Measurements from ENCODE around the gene MFSD12. TPM values are rescaled to one million over a fixed set of nuclear protein-coding genes. Genes with fewer than 3 reads are reported as not detected.

The MFSD12 gene
- total RNA-seq, 4 donors from 2014 or later, result 22.3 to 77.3 (median 48.7) TPM

GRCh38 chr19:3575949-3576673, 18.7 kb upstream of the MFSD12 start:
- Histone ChIP-seq H3K9me3 (no peaks in the 10 kb centered on the region), H3K27me3 (no peaks in the 10 kb centered on the region), H3K27ac (no peak overlapping the region), H3K36me3 (no peaks in the 10 kb centered on the region), H3K4me3 (peak overlapping the region in 2 of 4 donors; percentile 18 to 43), H3K4me1 (peaks cover 16 to 24% of the 10 kb centered on the region in 2 donors)
- in situ Hi-C loops (cut with MboI; ENCODE audit: low sequenced_read_pairs in 4 of 4) (no loop called here), intact Hi-C loops (cut with DNase I; ENCODE audit: low total_unique reads) (no loop called here)
- DNase-seq (no peak), ATAC-seq (no peak)
- TF ChIP-seq, protein P1, sequence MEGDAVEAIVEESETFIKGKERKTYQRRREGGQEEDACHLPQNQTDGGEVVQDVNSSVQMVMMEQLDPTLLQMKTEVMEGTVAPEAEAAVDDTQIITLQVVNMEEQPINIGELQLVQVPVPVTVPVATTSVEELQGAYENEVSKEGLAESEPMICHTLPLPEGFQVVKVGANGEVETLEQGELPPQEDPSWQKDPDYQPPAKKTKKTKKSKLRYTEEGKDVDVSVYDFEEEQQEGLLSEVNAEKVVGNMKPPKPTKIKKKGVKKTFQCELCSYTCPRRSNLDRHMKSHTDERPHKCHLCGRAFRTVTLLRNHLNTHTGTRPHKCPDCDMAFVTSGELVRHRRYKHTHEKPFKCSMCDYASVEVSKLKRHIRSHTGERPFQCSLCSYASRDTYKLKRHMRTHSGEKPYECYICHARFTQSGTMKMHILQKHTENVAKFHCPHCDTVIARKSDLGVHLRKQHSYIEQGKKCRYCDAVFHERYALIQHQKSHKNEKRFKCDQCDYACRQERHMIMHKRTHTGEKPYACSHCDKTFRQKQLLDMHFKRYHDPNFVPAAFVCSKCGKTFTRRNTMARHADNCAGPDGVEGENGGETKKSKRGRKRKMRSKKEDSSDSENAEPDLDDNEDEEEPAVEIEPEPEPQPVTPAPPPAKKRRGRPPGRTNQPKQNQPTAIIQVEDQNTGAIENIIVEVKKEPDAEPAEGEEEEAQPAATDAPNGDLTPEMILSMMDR (IDR thresholded peaks at IDR 0.05 in 4 of 5, conservative IDR thresholded peaks at IDR 0.05 in 1 of 5), result no peak
- TF ChIP-seq POLR2A (IDR thresholded peaks at IDR 0.05), result no peak

DNA sequence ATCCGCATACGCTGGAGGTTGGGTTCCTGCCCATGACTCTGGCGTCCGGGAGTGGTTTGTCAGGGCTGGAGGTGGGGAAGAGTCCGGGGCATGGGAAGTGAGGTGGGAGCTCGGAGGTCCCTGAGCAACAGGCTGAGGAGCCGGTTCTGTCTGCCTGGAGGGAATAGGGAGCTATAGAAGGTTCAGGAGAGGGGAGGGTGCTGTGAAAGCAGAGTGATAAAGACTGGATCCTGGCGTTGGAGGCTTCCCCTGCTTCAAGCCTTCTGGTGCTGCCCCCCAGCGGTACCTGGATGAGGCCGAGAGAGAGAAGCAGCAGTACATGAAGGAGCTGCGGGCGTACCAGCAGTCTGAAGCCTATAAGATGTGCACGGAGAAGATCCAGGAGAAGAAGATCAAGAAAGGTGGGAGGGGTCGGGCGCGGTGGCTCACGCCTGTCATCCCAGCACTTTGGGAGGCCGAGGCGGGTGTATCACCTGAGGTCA, 17.9 kb upstream of the MFSD12 start:
- ATAC-seq (no peak), DNase-seq (no peak)
- TF ChIP-seq, protein P1 (IDR thresholded peaks at IDR 0.05 in 4 of 5, conservative IDR thresholded peaks at IDR 0.05 in 1 of 5), result no peak
- TF ChIP-seq POLR2A (IDR thresholded peaks at IDR 0.05), result no peak
- Histone ChIP-seq H3K27me3 (no peaks in the 10 kb centered on the region), H3K4me3 (no peak overlapping the region), H3K4me1 (peaks cover 16 to 24% of the 10 kb centered on the region in 2 donors), H3K27ac (no peak overlapping the region), H3K9me3 (no peaks in the 10 kb centered on the region), H3K36me3 (no peaks in the 10 kb centered on the region)
- in situ Hi-C loops (cut with MboI; ENCODE audit: low sequenced_read_pairs in 4 of 4) (no loop called here), intact Hi-C loops (cut with DNase I; ENCODE audit: low total_unique reads) (no loop called here)

GRCh38 chr19:3573858-3574637, 16.7 kb upstream of the MFSD12 start:
- Histone ChIP-seq H3K36me3 (no peaks in the 10 kb centered on the region), H3K27me3 (no peaks in the 10 kb centered on the region), H3K4me1 (peaks cover 16 to 24% of the 10 kb centered on the region in 2 donors), H3K9me3 (no peaks in the 10 kb centered on the region), H3K27ac (peak overlapping the region in 1 of 4 donors; percentile 90), H3K4me3 (peak overlapping the region; percentile 84 to 97 (median 88))
- TF ChIP-seq, protein P1 (IDR thresholded peaks at IDR 0.05 in 4 of 5, conservative IDR thresholded peaks at IDR 0.05 in 1 of 5), result no peak
- no peak for TF ChIP-seq POLR2A (IDR thresholded peaks at IDR 0.05)
- intact Hi-C loops (cut with DNase I; ENCODE audit: low total_unique reads) (loop anchor here (2.0 kb wide), 2 partner anchors 53 to 67 kb away; partner anchors contain the start of genes CACTIN and FZR1), in situ Hi-C loops (cut with MboI; ENCODE audit: low sequenced_read_pairs in 4 of 4) (no loop called here)
- peak; percentile 31 to 56 for ATAC-seq
- peak; percentile 76 to 93 for DNase-seq

GRCh38 chr19:3573162-3573857, 15.9 kb upstream of the MFSD12 start:
- ATAC-seq (peak; percentile 18 to 21), DNase-seq (no peak)
- TF ChIP-seq, protein P1 (IDR thresholded peaks at IDR 0.05 in 4 of 5, conservative IDR thresholded peaks at IDR 0.05 in 1 of 5), result no peak
- TF ChIP-seq POLR2A (IDR thresholded peaks at IDR 0.05), result no peak
- Histone ChIP-seq H3K4me3 (peak overlapping the region; percentile 84 to 97 (median 88)), H3K9me3 (no peaks in the 10 kb centered on the region), H3K36me3 (no peaks in the 10 kb centered on the region), H3K27me3 (no peaks in the 10 kb centered on the region), H3K27ac (peak overlapping the region; percentile 78 to 90 (median 84)), H3K4me1 (peaks cover 16 to 24% of the 10 kb centered on the region in 2 donors)
- in situ Hi-C loops (cut with MboI; ENCODE audit: low sequenced_read_pairs in 4 of 4) (no loop called here), intact Hi-C loops (cut with DNase I; ENCODE audit: low total_unique reads) (loop anchor here (2.0 kb wide), 2 partner anchors 53 to 67 kb away; partner anchors contain the start of genes CACTIN and FZR1)
